HEK293 (cell line): ENCODE results near the gene CDC26.

Experiments
- CTCF ChIA-PET: fragments of 350-600 bp; formaldehyde crosslinking; extraction: SDS; loops from one replicate; lab custom pipeline; 2021; ENCODE audit warnings: antibody characterized with exemption; lab: Yijun Ruan, JAX
- POLR2A ChIA-PET: fragments of 300-600 bp; formaldehyde crosslinking; extraction: SDS; loops from one replicate; lab custom pipeline; 2020; ENCODE audit warnings: antibody characterized with exemption, inconsistent platforms; lab: Yijun Ruan, JAX
- H3K27ac ChIP-seq: fragments of 200-500 bp; sonication (Bioruptor generic); 2 replicates; pipeline ENCODE4 v1.5.1; 2014; ENCODE audit warnings: low read depth, low read length, control low read depth, inconsistent platforms; ENCODE audit errors: extremely low read depth
- H3K36me3 ChIP-seq, 2 experiments: fragments of 200-500 bp in 1 of 2; sonication (Bioruptor generic) in 1 of 2; 1 replicate in 1 of 2; 2 replicates in 1 of 2; pipeline ENCODE4 v1.5.1; 2014 to 2017; ENCODE audit warnings: inconsistent platforms in 2 of 2, low read length in 2 of 2; ENCODE audit not compliant: control insufficient read depth in 2 of 2, insufficient read depth in 1 of 2
- H3K4me1 ChIP-seq: fragments of 200-500 bp; sonication (Bioruptor generic); 2 replicates; pipeline ENCODE4 v1.5.1; 2014; ENCODE audit warnings: mild to moderate bottlenecking, low read length, inconsistent platforms; ENCODE audit not compliant: control insufficient read depth, insufficient read depth
- H3K4me3 ChIP-seq: 2 replicates; pipeline ENCODE4 v1.5.1; 2011; ENCODE audit warnings: low read depth, mild to moderate bottlenecking, control low read depth, low read length, moderate library complexity
- H3K9me3 ChIP-seq: fragments of 200-500 bp; sonication (Bioruptor generic); 2 replicates; pipeline ENCODE4 v1.5.1; 2014; ENCODE audit warnings: low read depth, low read length, inconsistent platforms; ENCODE audit not compliant: control insufficient read depth, insufficient read depth
- HIC1 ChIP-seq: fragments of 450-650 bp; formaldehyde crosslinking; IDR thresholded peaks from 2 replicates; pipeline ENCODE4 v1.5.1; 2016; ENCODE audit warnings: missing biosample characterization, missing genetic modification characterization
- HOXC10 ChIP-seq: sonication (generic); formaldehyde crosslinking; IDR thresholded peaks from 2 replicates; pipeline ENCODE4 v1.8.1; 2023; ENCODE audit warnings: mild to moderate bottlenecking, missing genetic modification reagents
- PRDM1 ChIP-seq: fragments of 450-650 bp; formaldehyde crosslinking; IDR thresholded peaks from 2 replicates; pipeline ENCODE4; 2016; ENCODE audit warnings: missing biosample characterization, missing genetic modification characterization
- SCRT2 ChIP-seq: fragments of 450-650 bp; formaldehyde crosslinking; IDR thresholded peaks from 2 replicates; pipeline ENCODE4 v1.5.1; 2016; ENCODE audit warnings: missing biosample characterization, missing genetic modification characterization
- SP2 ChIP-seq: fragments of 450-650 bp; formaldehyde crosslinking; IDR thresholded peaks from 2 replicates; pipeline ENCODE4 v1.5.1; 2016; ENCODE audit warnings: missing biosample characterization, missing genetic modification characterization
- ZBTB17 ChIP-seq: fragments of 450-650 bp; formaldehyde crosslinking; IDR thresholded peaks from 2 replicates; pipeline ENCODE4 v1.5.1; 2016; ENCODE audit warnings: missing biosample characterization, missing genetic modification characterization
- ZFHX2 ChIP-seq: fragments of 450-650 bp; formaldehyde crosslinking; conservative IDR thresholded peaks from 2 replicates; pipeline ENCODE4 v1.5.1; 2016; ENCODE audit warnings: missing biosample characterization, missing genetic modification characterization
- ZNF132 ChIP-seq: fragments of 450-650 bp; formaldehyde crosslinking; IDR thresholded peaks from 2 replicates; pipeline ENCODE4 v1.5.1; 2017; ENCODE audit warnings: missing biosample characterization, missing genetic modification characterization, borderline replicate concordance
- ZNF155 ChIP-seq: fragments of 450-650 bp; formaldehyde crosslinking; IDR thresholded peaks from 2 replicates; pipeline ENCODE4 v1.5.1; 2016; ENCODE audit warnings: missing biosample characterization, missing genetic modification characterization
- ZNF18 ChIP-seq: fragments of 450-650 bp; formaldehyde crosslinking; IDR thresholded peaks from 2 replicates; pipeline ENCODE4 v1.5.1; 2016; ENCODE audit warnings: missing biosample characterization, missing genetic modification characterization
- ZNF184 ChIP-seq: fragments of 450-650 bp; IDR thresholded peaks from 2 replicates; pipeline ENCODE4 v1.5.1; 2018; ENCODE audit warnings: missing biosample characterization, mild to moderate bottlenecking, missing genetic modification characterization
- ZNF211 ChIP-seq: fragments of 450-650 bp; formaldehyde crosslinking; IDR thresholded peaks from 2 replicates; pipeline ENCODE4 v1.5.1; 2016; ENCODE audit warnings: low read depth, missing biosample characterization, missing genetic modification characterization
- ZNF221 ChIP-seq: fragments of 450-650 bp; formaldehyde crosslinking; IDR thresholded peaks from 2 replicates; pipeline ENCODE4 v1.5.1; 2017; ENCODE audit warnings: missing biosample characterization, missing genetic modification characterization, borderline replicate concordance
- ZNF324 ChIP-seq: fragments of 450-650 bp; formaldehyde crosslinking; IDR thresholded peaks from 2 replicates; pipeline ENCODE4 v1.5.1; 2016; ENCODE audit warnings: missing biosample characterization, missing genetic modification characterization
- ZNF37A ChIP-seq: fragments of 450-650 bp; IDR thresholded peaks from 2 replicates; pipeline ENCODE4 v1.5.1; 2018; ENCODE audit warnings: missing biosample characterization, missing genetic modification characterization
- ZNF404 ChIP-seq: fragments of 450-650 bp; formaldehyde crosslinking; IDR thresholded peaks from 2 replicates; pipeline ENCODE4 v1.5.1; 2017; ENCODE audit warnings: missing biosample characterization, missing genetic modification characterization
- ZNF660 ChIP-seq: fragments of 450-650 bp; IDR thresholded peaks from 2 replicates; pipeline ENCODE4 v1.5.1; 2018; ENCODE audit warnings: missing biosample characterization, mild to moderate bottlenecking, missing genetic modification characterization
- ZNF776 ChIP-seq: fragments of 450-650 bp; formaldehyde crosslinking; IDR thresholded peaks from 2 replicates; pipeline ENCODE4 v1.5.0; 2017; ENCODE audit warnings: missing biosample characterization, missing genetic modification characterization, borderline replicate concordance
- ZNF791 ChIP-seq: fragments of 450-650 bp; formaldehyde crosslinking; IDR thresholded peaks from 2 replicates; pipeline ENCODE4 v1.5.1; 2016; ENCODE audit warnings: missing biosample characterization, missing genetic modification characterization
- ZSCAN18 ChIP-seq: fragments of 450-650 bp; formaldehyde crosslinking; IDR thresholded peaks from 2 replicates; pipeline ENCODE4 v1.5.1; 2016; ENCODE audit warnings: missing biosample characterization, missing genetic modification characterization
- ZSCAN5A ChIP-seq: fragments of 450-650 bp; formaldehyde crosslinking; IDR thresholded peaks from 2 replicates; pipeline ENCODE4 v1.5.1; 2016; ENCODE audit warnings: missing biosample characterization, missing genetic modification characterization

Gene CDC26

GRCh38 chr9:113319054-113319453 lies 43.7 kb upstream of the CDC26 start (continued):
- TF ChIP-seq ZNF18 (no peak), ZNF37A (no peak), ZBTB17 (tag by site-specific recombination) (no peak), ZNF132 (tag by site-specific recombination) (no peak), ZNF776 (tag by site-specific recombination) (no peak), ZNF221 (tag by site-specific recombination) (no peak), SP2 (tag by site-specific recombination) (no peak), ZNF184 (tag by site-specific recombination) (no peak), SCRT2 (tag by site-specific recombination) (no peak), ZNF404 (no peak)

- POLR2A ChIA-PET = interaction anchor here (2.6 kb wide), 1 partner anchor 22 kb away, joined by 7 read pairs; the partner anchor contains the start of gene WDR31
- TF ChIP-seq ZNF660 (tag by site-specific recombination) = no peak
- TF ChIP-seq ZNF324 = no peak
- no peak for TF ChIP-seq ZNF211 (tag by site-specific recombination)
- no peak for TF ChIP-seq PRDM1 (tag by site-specific recombination)
- TF ChIP-seq ZNF155 = no peak
- TF ChIP-seq ZFHX2 (tag by site-specific recombination) = no peak
- TF ChIP-seq ZNF791 = no peak
- TF ChIP-seq HIC1 (tag by site-specific recombination) = no peak
- Histone ChIP-seq H3K9me3 (no peaks in the 10 kb centered on the region), H3K4me3 (no peak overlapping the region), H3K4me1 (no peaks in the 10 kb centered on the region), H3K27ac (no peak overlapping the region), H3K36me3 (no peaks in the 10 kb centered on the region)
- CTCF ChIA-PET = interaction anchor here (0.5 to 3.8 kb wide), 7 partner anchors 9 to 205 kb away, joined by 3 to 26 read pairs (median 3); partner anchors contain the start of gene ALAD
These were observed 42.4 kb upstream of the CDC26 start for GRCh38 chr9:113317777-113318176.

- ChIA-PET POLR2A (no interaction called here), CTCF (interaction anchor here (0.6 to 1.0 kb wide), 3 partner anchors 42 to 309 kb away, joined by 3 to 4 read pairs (median 3); no protein-coding TSS in a partner anchor)
- H3K9me3 ChIP-seq = no peaks in the 10 kb centered on the region
- H3K4me3 ChIP-seq = no peak overlapping the region
- H3K36me3 ChIP-seq = no peaks in the 10 kb centered on the region
- no peak for TF ChIP-seq HOXC10 (CRISPR knock-in tag)
- TF ChIP-seq ZSCAN18 (tag by site-specific recombination) = no peak
- no peak for TF ChIP-seq ZSCAN5A (tag by site-specific recombination)
- H3K27ac ChIP-seq = no peak overlapping the region
- no peaks in the 10 kb centered on the region for H3K4me1 ChIP-seq
These were observed 40.7 kb upstream of the CDC26 start for GRCh38 chr9:113316030-113316429.
